ENCODE data around the gene EDC4. TPM values are rescaled to one million over a fixed set of nuclear protein-coding genes. Genes with fewer than 3 reads are reported as not detected.

Gene EDC4
- total and polyA plus RNA-seq, 2 of the 13 experiments (the other 11 are each of a cell fraction or from before 2014, with no cell fraction given) = 51.4 to 59.1 TPM

DNA sequence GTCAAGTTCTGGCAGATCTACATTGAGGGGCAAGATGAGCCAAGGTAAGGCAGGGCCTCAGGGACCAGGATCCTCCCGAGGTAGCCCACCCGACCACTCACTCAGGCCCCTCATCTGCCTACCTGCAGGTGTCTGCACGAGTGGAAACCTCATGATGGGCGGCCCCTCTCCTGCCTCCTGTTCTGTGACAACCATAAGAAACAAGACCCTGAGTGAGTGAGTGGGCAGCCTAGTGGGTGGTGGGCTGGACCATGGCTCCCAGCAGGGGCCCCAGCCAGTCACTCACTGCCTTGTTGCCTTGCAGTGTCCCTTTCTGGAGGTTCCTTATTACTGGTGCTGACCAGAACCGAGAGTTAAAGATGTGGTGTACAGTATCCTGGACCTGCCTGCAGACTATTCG, 5.4 kb downstream of the EDC4 start:
- BruUV-seq (replicated peaks) = no TSS peak
- intact Hi-C loops (cut with micrococcal nuclease; ENCODE audit: unreplicated experiment) (no loop called here), in situ Hi-C loops (cut with HindIII; ENCODE audit: extremely low pct_ligation_motif_present, low pct_unique_long_range_greater_than_20kb) (no loop called here)
- no peak overlapping the region for H2AFZ ChIP-seq (ENCODE audit: low read length)
- no peak overlapping the region for H3K4me2 ChIP-seq (ENCODE audit: low read depth, low read length)
- no peak for ATAC-seq
- no peak for TF ChIP-seq ZEB1 (IDR thresholded peaks at IDR 0.05; ENCODE audit: insufficient replicate concordance, low read depth)
- no peak for TF ChIP-seq PTBP1 (IDR thresholded peaks at IDR 0.05; ENCODE audit: low read depth, low read length, poor library complexity, severe bottlenecking)
- no peak for TF ChIP-seq KLF11 (CRISPR knock-in tag; IDR thresholded peaks at IDR 0.05)
- no peak for TF ChIP-seq NR3C1 (CRISPR knock-in tag; IDR thresholded peaks at IDR 0.05)
- TF ChIP-seq DR1 (CRISPR knock-in tag; IDR thresholded peaks at IDR 0.05) = no peak
- no peak for TF ChIP-seq ISL2 (CRISPR knock-in tag; IDR thresholded peaks at IDR 0.05)
- H3K27ac ChIP-seq (ENCODE audit: extremely low read length, insufficient read depth, low read length) = no peak overlapping the region
- H3K4me3 ChIP-seq (replicated peaks in 1 of 3; ENCODE audit: insufficient read depth in 1 of 3, low read depth in 2 of 3, low read length in 3 of 3) = no peak overlapping the region
- ChIA-PET POLR2A (no interaction called here), CTCF (ENCODE audit: low intra/inter-chr PET ratio, low total read pairs) (no interaction called here)
- no peak overlapping the region for H3K9ac ChIP-seq (ENCODE audit: insufficient read depth, low read depth, low read length)
- peaks cover 15% of the 10 kb centered on the region for H4K20me1 ChIP-seq (ENCODE audit: insufficient read depth, low read length)
- H3K9me3 ChIP-seq (ENCODE audit: low read length) = no peaks in the 10 kb centered on the region
- FAIRE-seq = no peak
- DNase-seq (ENCODE audit: low spot score) = no peak
- H3K4me1 ChIP-seq (ENCODE audit: insufficient read depth, low read length) = peaks cover 38% of the 10 kb centered on the region
- no peaks in the 10 kb centered on the region; a peak in 1 of 5 replicates for H3K27me3 ChIP-seq (ENCODE audit: control insufficient read depth in 1 of 2, insufficient read depth in 2 of 2, low read length in 2 of 2)
- H3K36me3 ChIP-seq (replicated peaks in 1 of 2; ENCODE audit: control insufficient read depth in 1 of 2, insufficient read depth in 2 of 2, low read length in 2 of 2) = peaks cover 58 to 82% of the 10 kb centered on the region in 2 experiments
- WGBS (ENCODE audit: low lambda C conversion rate) = 94% methylated on average over 6 of the region's 6 CpGs
- peaks cover 29% of the 10 kb centered on the region for H3K79me2 ChIP-seq (ENCODE audit: insufficient read depth, low read length)

- ATAC-seq (no peak), DNase-seq (ENCODE audit: low spot score) (no peak), FAIRE-seq (no peak)
- peaks cover 15% of the 10 kb centered on the region for H4K20me1 ChIP-seq (ENCODE audit: insufficient read depth, low read length)
- no peaks in the 10 kb centered on the region; a peak in 1 of 5 replicates for H3K27me3 ChIP-seq (ENCODE audit: control insufficient read depth in 1 of 2, insufficient read depth in 2 of 2, low read length in 2 of 2)
- in situ Hi-C loops (cut with HindIII; ENCODE audit: extremely low pct_ligation_motif_present, low pct_unique_long_range_greater_than_20kb) (no loop called here), intact Hi-C loops (cut with micrococcal nuclease; ENCODE audit: unreplicated experiment) (no loop called here)
- no peak overlapping the region for H3K27ac ChIP-seq (ENCODE audit: extremely low read length, insufficient read depth, low read length)
- BruUV-seq (replicated peaks) = no TSS peak
- peaks cover 42% of the 10 kb centered on the region for H3K4me1 ChIP-seq (ENCODE audit: insufficient read depth, low read length)
- no peak overlapping the region for H2AFZ ChIP-seq (ENCODE audit: low read length)
- no peak overlapping the region for H3K9ac ChIP-seq (ENCODE audit: insufficient read depth, low read depth, low read length)
- TF ChIP-seq ZNF292 (CRISPR knock-in tag; IDR thresholded peaks at IDR 0.05; ENCODE audit: borderline replicate concordance, low read depth) (no peak), SCMH1 (CRISPR knock-in tag; IDR thresholded peaks at IDR 0.05; ENCODE audit: borderline replicate concordance) (no peak), ZNF335 (CRISPR knock-in tag; IDR thresholded peaks at IDR 0.05) (no peak), PAF1 (CRISPR knock-in tag; IDR thresholded peaks at IDR 0.05) (no peak), PAWR (CRISPR knock-in tag; IDR thresholded peaks at IDR 0.05; ENCODE audit: borderline replicate concordance) (no peak), NPAS2 (CRISPR knock-in tag; IDR thresholded peaks at IDR 0.05; ENCODE audit: borderline replicate concordance) (no peak), MEIS2 (CRISPR knock-in tag; IDR thresholded peaks at IDR 0.05) (no peak), ZMYM4 (CRISPR knock-in tag; IDR thresholded peaks at IDR 0.05) (no peak)
- TF ChIP-seq, protein P1, sequence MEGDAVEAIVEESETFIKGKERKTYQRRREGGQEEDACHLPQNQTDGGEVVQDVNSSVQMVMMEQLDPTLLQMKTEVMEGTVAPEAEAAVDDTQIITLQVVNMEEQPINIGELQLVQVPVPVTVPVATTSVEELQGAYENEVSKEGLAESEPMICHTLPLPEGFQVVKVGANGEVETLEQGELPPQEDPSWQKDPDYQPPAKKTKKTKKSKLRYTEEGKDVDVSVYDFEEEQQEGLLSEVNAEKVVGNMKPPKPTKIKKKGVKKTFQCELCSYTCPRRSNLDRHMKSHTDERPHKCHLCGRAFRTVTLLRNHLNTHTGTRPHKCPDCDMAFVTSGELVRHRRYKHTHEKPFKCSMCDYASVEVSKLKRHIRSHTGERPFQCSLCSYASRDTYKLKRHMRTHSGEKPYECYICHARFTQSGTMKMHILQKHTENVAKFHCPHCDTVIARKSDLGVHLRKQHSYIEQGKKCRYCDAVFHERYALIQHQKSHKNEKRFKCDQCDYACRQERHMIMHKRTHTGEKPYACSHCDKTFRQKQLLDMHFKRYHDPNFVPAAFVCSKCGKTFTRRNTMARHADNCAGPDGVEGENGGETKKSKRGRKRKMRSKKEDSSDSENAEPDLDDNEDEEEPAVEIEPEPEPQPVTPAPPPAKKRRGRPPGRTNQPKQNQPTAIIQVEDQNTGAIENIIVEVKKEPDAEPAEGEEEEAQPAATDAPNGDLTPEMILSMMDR (CRISPR knock-in tag; IDR thresholded peaks at IDR 0.05) = no peak
- WGBS (ENCODE audit: low lambda C conversion rate) = 100% methylated on average over 5 of the region's 9 CpGs
- POLR2A ChIA-PET = no interaction called here
- no peaks in the 10 kb centered on the region for H3K9me3 ChIP-seq (ENCODE audit: low read length)
- H3K4me3 ChIP-seq (replicated peaks in 1 of 3; ENCODE audit: insufficient read depth in 1 of 3, low read depth in 2 of 3, low read length in 3 of 3) = no peak overlapping the region
- H3K79me2 ChIP-seq (ENCODE audit: insufficient read depth, low read length) = peaks cover 23% of the 10 kb centered on the region
- CTCF ChIA-PET (ENCODE audit: low intra/inter-chr PET ratio, low total read pairs) = no interaction called here
- H3K36me3 ChIP-seq (replicated peaks in 1 of 2; ENCODE audit: control insufficient read depth in 1 of 2, insufficient read depth in 2 of 2, low read length in 2 of 2) = peaks cover 61 to 89% of the 10 kb centered on the region in 2 experiments
- no peak overlapping the region for H3K4me2 ChIP-seq (ENCODE audit: low read depth, low read length)
Observed at GRCh38 chr16:67878846-67879245, 6.0 kb downstream of the EDC4 start.
